ENCODE measurements around the gene NFRKB. TPM values are rescaled to one million over a fixed set of nuclear protein-coding genes. Genes with fewer than 3 reads are reported as not detected.
A peak's percentile ranks its signal among the peaks of the same experiment; 100 is the strongest.

Gene NFRKB
- total and polyA plus RNA-seq, 2 donors (not counting 1 experiment from before 2014, with no cell fraction given) = 10.7 to 11.9 TPM

- no peak for DNase-seq (ENCODE audit: low read depth in 2 of 2)
- no peak overlapping the region for H3K4me3 ChIP-seq (replicated peaks in 1 of 4; ENCODE audit: control extremely low read depth in 1 of 4, insufficient read depth in 1 of 4, low read depth in 3 of 4, low read length in 4 of 4)
- H3K9me3 ChIP-seq (ENCODE audit: control insufficient read depth, insufficient read depth, low read depth, low read length) = no peaks in the 10 kb centered on the region
- no peaks in the 10 kb centered on the region for H3K27me3 ChIP-seq (ENCODE audit: control insufficient read depth, insufficient read depth, low read length)
- H3K27ac ChIP-seq (ENCODE audit: insufficient read depth, low read length) = no peak overlapping the region
- H3K9ac ChIP-seq (ENCODE audit: insufficient read depth, low read length) = no peak overlapping the region
- H3K4me1 ChIP-seq (ENCODE audit: control insufficient read depth, extremely low read depth, insufficient read depth, low read length) = peaks cover 3% of the 10 kb centered on the region
- no peak overlapping the region for H2AFZ ChIP-seq (ENCODE audit: low read length)
- no peaks in the 10 kb centered on the region for H3K79me2 ChIP-seq (ENCODE audit: control insufficient read depth, insufficient read depth, low read length)
- H3K36me3 ChIP-seq (ENCODE audit: control insufficient read depth, insufficient read depth, low read length) = peaks cover 20% of the 10 kb centered on the region
- H4K20me1 ChIP-seq (ENCODE audit: control insufficient read depth, extremely low read depth, insufficient read depth, low read length) = no peaks in the 10 kb centered on the region
- no peak overlapping the region for H3K4me2 ChIP-seq (ENCODE audit: extremely low read depth, insufficient read depth, low read length)
- TF ChIP-seq CTCF (conservative IDR thresholded peaks at IDR 0.05 in 1 of 2, IDR thresholded peaks at IDR 0.05 in 1 of 2; ENCODE audit: low read depth in 1 of 2, low read length in 2 of 2) (no peak), EZH2 (IDR thresholded peaks at IDR 0.05; ENCODE audit: low read length, missing control alignments) (no peak)
These were observed 30.6 kb downstream of the NFRKB start for GRCh38 chr11:129864811-129865210.

GRCh38 chr11:129861702-129862522 lies 33.5 kb downstream of the NFRKB start:
- TF ChIP-seq EZH2 (IDR thresholded peaks at IDR 0.05; ENCODE audit: low read length, missing control alignments) (no peak), CTCF (conservative IDR thresholded peaks at IDR 0.05 in 1 of 2, IDR thresholded peaks at IDR 0.05 in 1 of 2; ENCODE audit: low read depth in 1 of 2, low read length in 2 of 2) (no peak)
- no peak overlapping the region for H3K4me3 ChIP-seq (replicated peaks in 1 of 4; ENCODE audit: control extremely low read depth in 1 of 4, insufficient read depth in 1 of 4, low read depth in 3 of 4, low read length in 4 of 4)
- no peaks in the 10 kb centered on the region for H3K9me3 ChIP-seq (ENCODE audit: control insufficient read depth, insufficient read depth, low read depth, low read length)
- DNase-seq (ENCODE audit: low read depth in 2 of 2) = peak; percentile 90 to 97
- H3K27ac ChIP-seq (ENCODE audit: insufficient read depth, low read length) = peak overlapping the region; percentile 37
- H3K79me2 ChIP-seq (ENCODE audit: control insufficient read depth, insufficient read depth, low read length) = no peaks in the 10 kb centered on the region
- H3K27me3 ChIP-seq (ENCODE audit: control insufficient read depth, insufficient read depth, low read length) = no peaks in the 10 kb centered on the region
- H3K9ac ChIP-seq (ENCODE audit: insufficient read depth, low read length) = no peak overlapping the region
- no peak overlapping the region for H3K4me2 ChIP-seq (ENCODE audit: extremely low read depth, insufficient read depth, low read length)
- no peak overlapping the region for H2AFZ ChIP-seq (ENCODE audit: low read length)
- peaks cover 14% of the 10 kb centered on the region for H3K36me3 ChIP-seq (ENCODE audit: control insufficient read depth, insufficient read depth, low read length)
- no peaks in the 10 kb centered on the region for H4K20me1 ChIP-seq (ENCODE audit: control insufficient read depth, extremely low read depth, insufficient read depth, low read length)
- peaks cover 3% of the 10 kb centered on the region for H3K4me1 ChIP-seq (ENCODE audit: control insufficient read depth, extremely low read depth, insufficient read depth, low read length)

GRCh38 chr11:129856036-129856435 lies 39.3 kb downstream of the NFRKB start:
- Histone ChIP-seq H2AFZ (ENCODE audit: low read length) (no peak overlapping the region), H3K4me2 (ENCODE audit: extremely low read depth, insufficient read depth, low read length) (no peak overlapping the region), H3K4me3 (replicated peaks in 1 of 4; ENCODE audit: control extremely low read depth in 1 of 4, insufficient read depth in 1 of 4, low read depth in 3 of 4, low read length in 4 of 4) (no peak overlapping the region), H3K4me1 (ENCODE audit: control insufficient read depth, extremely low read depth, insufficient read depth, low read length) (no peaks in the 10 kb centered on the region), H3K27me3 (ENCODE audit: control insufficient read depth, insufficient read depth, low read length) (peaks cover 6% of the 10 kb centered on the region), H3K36me3 (ENCODE audit: control insufficient read depth, insufficient read depth, low read length) (no peaks in the 10 kb centered on the region), H3K79me2 (ENCODE audit: control insufficient read depth, insufficient read depth, low read length) (no peaks in the 10 kb centered on the region), H4K20me1 (ENCODE audit: control insufficient read depth, extremely low read depth, insufficient read depth, low read length) (no peaks in the 10 kb centered on the region), H3K27ac (ENCODE audit: insufficient read depth, low read length) (no peak overlapping the region), H3K9ac (ENCODE audit: insufficient read depth, low read length) (no peak overlapping the region), H3K9me3 (ENCODE audit: control insufficient read depth, insufficient read depth, low read depth, low read length) (no peaks in the 10 kb centered on the region)
- TF ChIP-seq CTCF (conservative IDR thresholded peaks at IDR 0.05 in 1 of 2, IDR thresholded peaks at IDR 0.05 in 1 of 2; ENCODE audit: low read depth in 1 of 2, low read length in 2 of 2) (no peak), EZH2 (IDR thresholded peaks at IDR 0.05; ENCODE audit: low read length, missing control alignments) (no peak)
- no peak for DNase-seq (ENCODE audit: low read depth in 2 of 2)

Measured in fibroblast of lung (primary cell).